Stimulated activated naive CD8-positive, alpha-beta T cell treated with anti-CD3 and anti-CD28 coated beads, Interleukin-15, amount 100 ng/mL, for 72 hours (primary cell): ENCODE data around the gene CLDN18.

Experiments used
- ATAC-seq: fragments of 150-1000 bp; cut with Tn5 transposase; 2 replicates; pipeline ENCODE4 v1.10.0; 2021; ENCODE audit warnings: mild to moderate bottlenecking, moderate library complexity
- DNase-seq, 2 donors: peaks; one replicate each; pipeline ENCODE4 v3.0.0; 2021 to 2022
- H3K27ac Mint-ChIP-seq, 2 donors: one replicate each; pipeline ENCODE4 v1.8.0; 2022; ENCODE audit warnings: mild to moderate bottlenecking in 2 of 2, mixed read lengths in 2 of 2, moderate library complexity in 2 of 2
- H3K27me3 Mint-ChIP-seq: one replicate; pipeline ENCODE4 v1.8.0; 2022; ENCODE audit warnings: mixed read lengths
- H3K4me1 Mint-ChIP-seq: one replicate; pipeline ENCODE4 v1.8.0; 2022; ENCODE audit warnings: mild to moderate bottlenecking, mixed read lengths
- H3K4me3 Mint-ChIP-seq, 2 donors: one replicate each; pipeline ENCODE4 v1.8.0; 2022; ENCODE audit warnings: mild to moderate bottlenecking in 2 of 2, mixed read lengths in 2 of 2, moderate library complexity in 1 of 2
- H3K9me3 Mint-ChIP-seq, 2 donors: one replicate each; pipeline ENCODE4 v1.8.0; 2022; ENCODE audit warnings: mixed read lengths in 2 of 2

Gene CLDN18

DNA sequence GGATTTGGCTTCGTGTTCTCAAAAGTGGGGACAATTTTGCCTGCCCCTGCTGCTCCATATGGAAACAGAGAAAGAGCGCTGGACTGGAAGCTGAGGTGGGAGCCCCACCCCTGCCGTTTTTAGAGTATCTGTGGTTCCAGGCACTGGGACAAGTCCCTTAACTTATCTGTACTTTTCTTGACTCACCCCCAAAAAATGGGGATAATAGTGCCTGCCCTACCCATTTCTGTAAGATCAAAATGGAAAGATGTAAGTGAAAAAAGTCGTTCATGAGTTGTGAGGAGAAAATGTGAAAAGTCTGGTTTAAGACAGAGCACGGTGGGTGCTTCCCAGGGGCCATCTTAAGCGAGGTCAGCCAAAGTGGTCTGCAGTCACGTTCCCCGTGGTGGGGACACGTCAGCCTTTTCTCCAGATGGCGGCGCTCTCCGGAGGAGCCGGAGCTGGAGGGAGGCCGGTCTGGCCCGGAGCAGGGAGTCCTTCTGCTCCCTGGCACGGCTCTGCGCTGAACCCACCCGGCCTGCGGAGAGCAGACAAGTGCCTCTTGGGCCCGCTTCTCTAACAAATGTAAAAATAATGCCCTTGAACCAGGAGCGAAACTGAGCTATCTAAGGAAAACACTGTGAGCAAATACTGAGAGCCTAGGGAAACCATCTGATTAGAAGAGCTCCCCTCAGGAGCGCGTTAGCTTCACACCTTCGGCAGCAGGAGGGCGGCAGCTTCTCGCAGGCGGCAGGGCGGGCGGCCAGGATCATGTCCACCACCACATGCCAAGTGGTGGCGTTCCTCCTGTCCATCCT, at the start of gene CLDN18:
Gene CLDN18, plus strand, starts transcription at position 690 of the 797 bp plus-strand sequence. Its CDS starts 61 bp downstream, at position 751.
- Mint-ChIP-seq H3K27me3 (peaks cover 13% of the 10 kb centered on the region), H3K9me3 (no peaks in the 10 kb centered on the region), H3K4me3 (no peak within 1 kb of the TSS), H3K27ac (no peak within 1 kb of the TSS), H3K4me1 (no peaks in the 10 kb centered on the region)
- DNase-seq (no peak), ATAC-seq (no peak)

DNA sequence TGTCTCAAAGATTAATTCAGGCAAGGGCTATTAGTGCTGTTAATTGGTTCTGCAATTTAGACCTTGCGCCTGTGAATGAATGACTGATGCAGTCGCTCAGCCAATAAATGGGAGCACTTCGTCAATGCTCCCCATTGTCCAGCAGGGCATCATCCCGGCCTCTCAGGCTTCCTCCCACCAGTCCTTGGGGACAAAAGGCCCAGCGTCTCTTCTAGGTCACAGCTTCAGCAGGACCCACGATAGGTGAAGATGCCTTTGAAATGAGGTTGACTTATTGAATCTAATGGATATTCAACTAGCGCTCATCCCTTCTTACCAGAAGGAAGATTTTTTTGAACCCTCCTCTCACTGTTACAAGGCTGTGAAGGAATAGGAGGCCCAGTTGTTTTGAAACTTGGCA, 47.7 kb upstream of the CLDN18 start:
- ATAC-seq (no peak), DNase-seq (no peak)
- no peaks in the 10 kb centered on the region for H3K4me1 Mint-ChIP-seq
- no peak overlapping the region for H3K4me3 Mint-ChIP-seq
- no peaks in the 10 kb centered on the region for H3K9me3 Mint-ChIP-seq
- no peaks in the 10 kb centered on the region for H3K27me3 Mint-ChIP-seq
- H3K27ac Mint-ChIP-seq = no peak overlapping the region

GRCh38 chr3:137963463-137963862, 46.5 kb upstream of the CLDN18 start:
- ATAC-seq (no peak), DNase-seq (no peak)
- H3K4me1 Mint-ChIP-seq = no peaks in the 10 kb centered on the region
- no peaks in the 10 kb centered on the region for H3K27me3 Mint-ChIP-seq
- no peak overlapping the region for H3K4me3 Mint-ChIP-seq
- H3K27ac Mint-ChIP-seq = no peak overlapping the region
- H3K9me3 Mint-ChIP-seq = no peaks in the 10 kb centered on the region

DNA sequence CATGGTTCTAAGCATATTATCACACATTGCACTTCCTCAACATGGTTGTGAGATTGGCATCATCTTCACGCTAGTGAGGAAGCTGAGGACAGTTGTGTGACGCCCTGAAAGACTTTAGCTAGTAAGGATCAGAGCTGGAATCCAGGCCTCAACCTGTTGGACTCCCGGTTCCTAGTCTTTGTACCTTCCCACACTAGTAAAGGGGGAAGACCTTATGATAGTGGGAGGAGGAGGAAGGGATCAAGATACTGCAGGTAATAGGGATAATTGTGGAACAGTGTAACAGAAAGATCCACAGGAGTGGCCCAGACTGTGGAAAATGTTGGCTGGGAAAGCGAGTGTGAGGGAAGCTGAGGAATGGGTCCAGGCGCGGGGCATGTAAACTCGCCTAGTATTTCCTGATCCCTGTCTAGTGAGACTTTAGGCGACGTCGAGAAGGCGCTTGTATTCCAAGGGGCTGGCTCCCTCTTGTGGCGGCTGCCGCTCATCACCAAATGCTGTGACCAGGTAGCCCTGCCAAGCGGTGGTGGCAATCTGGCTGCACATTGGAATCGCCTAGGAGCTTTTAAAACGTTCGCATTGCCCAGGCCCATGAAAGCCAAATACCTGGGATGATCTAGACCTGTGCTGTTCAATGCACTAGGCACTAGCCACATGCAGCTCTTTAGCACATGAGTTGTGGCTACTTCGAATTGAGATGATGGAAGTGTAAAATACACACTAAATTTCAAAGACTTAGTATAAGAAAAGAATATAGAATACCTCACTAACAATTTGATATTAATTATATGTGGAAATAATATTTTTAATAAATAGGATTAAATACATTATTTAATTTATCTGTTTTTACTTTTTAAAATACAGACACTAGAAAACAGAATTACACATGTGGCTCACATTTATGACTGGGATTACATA, 38.8 kb upstream of the CLDN18 start:
- Mint-ChIP-seq H3K9me3 (no peaks in the 10 kb centered on the region), H3K27me3 (peaks cover 18% of the 10 kb centered on the region), H3K27ac (no peak overlapping the region), H3K4me3 (no peak overlapping the region), H3K4me1 (no peaks in the 10 kb centered on the region)
- DNase-seq (peak; percentile 50 to 53), ATAC-seq (peak; percentile 82)

DNA sequence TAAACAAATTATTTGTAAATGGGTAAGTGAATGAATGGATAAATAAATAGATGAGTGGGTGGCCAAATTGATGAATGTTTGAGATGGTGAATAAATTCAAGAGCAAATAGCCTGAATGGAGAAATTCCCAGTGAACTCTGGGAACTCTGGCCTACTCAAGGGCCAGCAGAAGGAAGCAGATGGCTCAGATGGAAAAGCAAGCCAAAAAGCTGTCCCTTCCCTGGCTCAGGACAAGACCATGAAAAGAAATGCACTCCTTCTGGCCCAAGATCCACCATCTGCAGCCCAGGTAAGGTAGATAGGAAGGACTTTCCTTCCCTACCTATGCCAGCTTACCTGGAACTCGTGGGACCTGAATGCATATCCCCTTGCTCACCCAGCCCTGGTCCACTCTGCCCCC, 37.6 kb upstream of the CLDN18 start:
- Mint-ChIP-seq H3K9me3 (no peaks in the 10 kb centered on the region), H3K4me3 (no peak overlapping the region), H3K27ac (no peak overlapping the region), H3K4me1 (no peaks in the 10 kb centered on the region), H3K27me3 (peaks cover 18% of the 10 kb centered on the region)
- ATAC-seq (no peak), DNase-seq (no peak)

GRCh38 chr3:137978328-137978727, 31.6 kb upstream of the CLDN18 start:
- DNase-seq (no peak), ATAC-seq (no peak)
- no peak overlapping the region for H3K27ac Mint-ChIP-seq
- H3K27me3 Mint-ChIP-seq = peaks cover 24% of the 10 kb centered on the region
- no peak overlapping the region for H3K4me3 Mint-ChIP-seq
- H3K4me1 Mint-ChIP-seq = no peaks in the 10 kb centered on the region
- peaks cover 0 to 9% of the 10 kb centered on the region in 2 donors for H3K9me3 Mint-ChIP-seq

- DNase-seq (no peak), ATAC-seq (peak; percentile 57)
- Mint-ChIP-seq H3K4me1 (peaks cover 9% of the 10 kb centered on the region), H3K4me3 (no peak overlapping the region), H3K9me3 (peaks cover 0 to 7% of the 10 kb centered on the region in 2 donors), H3K27me3 (peaks cover 20% of the 10 kb centered on the region), H3K27ac (no peak overlapping the region)
Observed at GRCh38 chr3:137987723-137988122, 22.2 kb upstream of the CLDN18 start.

- peaks cover 16% of the 10 kb centered on the region for H3K27me3 Mint-ChIP-seq
- H3K4me3 Mint-ChIP-seq = no peak overlapping the region
- peak; percentile 87 for ATAC-seq
- peak; percentile 6 to 59 for DNase-seq
- peaks cover 9% of the 10 kb centered on the region for H3K4me1 Mint-ChIP-seq
- H3K9me3 Mint-ChIP-seq = peaks cover 0 to 6% of the 10 kb centered on the region in 2 donors
- H3K27ac Mint-ChIP-seq = no peak overlapping the region
Observed at GRCh38 chr3:137988152-137988551, 21.8 kb upstream of the CLDN18 start.

DNA sequence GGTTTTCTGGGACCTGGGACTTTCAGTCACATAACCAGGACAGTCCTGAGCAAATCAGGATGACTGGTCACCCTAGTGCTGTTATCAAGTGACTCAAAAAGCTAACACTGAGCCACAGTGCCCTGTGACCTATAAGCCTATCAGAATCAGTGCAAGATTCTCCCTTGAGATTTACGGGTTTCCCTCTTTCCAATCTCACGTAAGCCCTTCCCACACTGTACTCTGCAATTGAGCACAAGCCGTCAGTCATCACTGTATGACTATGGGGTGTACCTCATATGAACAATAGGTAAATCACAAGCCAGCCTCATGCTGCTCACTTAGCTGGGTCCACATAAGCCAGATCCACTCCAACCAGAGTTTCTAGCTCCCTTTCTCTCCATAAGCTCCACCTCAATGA, 21.0 kb upstream of the CLDN18 start:
- H3K27ac Mint-ChIP-seq = no peak overlapping the region
- H3K27me3 Mint-ChIP-seq = peaks cover 7% of the 10 kb centered on the region
- H3K4me3 Mint-ChIP-seq = no peak overlapping the region
- H3K4me1 Mint-ChIP-seq = peaks cover 9% of the 10 kb centered on the region
- ATAC-seq (peak; percentile 76), DNase-seq (peak in 1 of 2 donors; percentile 25)
- H3K9me3 Mint-ChIP-seq = peaks cover 1 to 12% of the 10 kb centered on the region in 2 donors

GRCh38 chr3:137990427-137990826, 19.5 kb upstream of the CLDN18 start:
- no peak overlapping the region for H3K27ac Mint-ChIP-seq
- ATAC-seq (no peak), DNase-seq (no peak)
- H3K27me3 Mint-ChIP-seq = peaks cover 6% of the 10 kb centered on the region
- no peak overlapping the region for H3K4me3 Mint-ChIP-seq
- peaks cover 9% of the 10 kb centered on the region for H3K4me1 Mint-ChIP-seq
- H3K9me3 Mint-ChIP-seq = peaks cover 15 to 22% of the 10 kb centered on the region in 2 donors

DNA sequence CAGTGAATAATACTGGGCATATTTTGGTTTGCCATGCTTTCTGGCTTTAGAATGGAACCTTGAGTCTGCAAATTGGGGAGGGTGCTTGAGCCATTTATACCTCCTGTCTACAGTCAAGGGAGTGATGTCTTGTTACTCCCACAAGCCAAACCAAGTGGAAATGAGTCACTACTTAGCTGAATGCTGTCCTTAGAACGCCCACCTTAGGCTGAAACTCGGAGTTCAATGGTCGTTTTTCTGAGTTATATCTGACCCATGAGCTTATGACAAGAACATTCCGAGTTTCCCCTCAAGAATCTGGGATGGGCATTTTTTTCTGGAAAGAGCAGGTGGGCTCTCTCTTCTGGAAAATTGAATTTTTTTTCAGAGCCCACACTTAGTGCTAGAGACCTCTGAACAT, 17.4 kb upstream of the CLDN18 start:
- Mint-ChIP-seq H3K27me3 (no peaks in the 10 kb centered on the region), H3K4me3 (no peak overlapping the region), H3K9me3 (peaks cover 15 to 21% of the 10 kb centered on the region in 2 donors), H3K4me1 (peaks cover 9% of the 10 kb centered on the region), H3K27ac (no peak overlapping the region)
- DNase-seq (no peak), ATAC-seq (no peak)

GRCh38 chr3:137998121-137999042, 11.6 kb upstream of the CLDN18 start:
- no peak overlapping the region for H3K4me3 Mint-ChIP-seq

DNA sequence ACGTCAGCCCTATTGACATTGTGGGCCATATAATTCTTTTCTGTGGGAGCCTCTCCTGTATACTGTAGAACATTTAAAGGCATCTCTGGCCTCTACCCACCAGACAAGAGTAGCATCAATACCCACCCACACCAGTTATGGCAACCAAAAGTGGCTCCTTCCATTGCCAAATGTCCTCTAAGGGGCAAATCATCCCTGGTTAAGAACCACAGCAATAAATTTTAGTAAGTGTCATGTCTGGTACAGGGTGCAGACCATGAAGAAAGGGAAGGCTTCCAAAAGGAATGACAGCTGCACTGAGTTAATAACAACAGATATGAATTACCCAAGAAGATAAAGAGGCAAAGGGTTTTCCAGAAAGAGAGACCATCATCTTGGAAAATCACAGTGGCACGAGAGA, 6.9 kb upstream of the CLDN18 start:
- no peak overlapping the region for H3K27ac Mint-ChIP-seq
- ATAC-seq (no peak), DNase-seq (no peak)
- H3K4me3 Mint-ChIP-seq = no peak overlapping the region
- H3K4me1 Mint-ChIP-seq = no peaks in the 10 kb centered on the region
- no peaks in the 10 kb centered on the region for H3K9me3 Mint-ChIP-seq
- H3K27me3 Mint-ChIP-seq = peaks cover 20% of the 10 kb centered on the region

More at GRCh38 chr3:137998121-137999042, 11.6 kb upstream of the CLDN18 start:
- no peaks in the 10 kb centered on the region for H3K4me1 Mint-ChIP-seq
- DNase-seq (no peak), ATAC-seq (no peak)
- H3K27me3 Mint-ChIP-seq = peaks cover 20% of the 10 kb centered on the region
- peaks cover 15 to 21% of the 10 kb centered on the region in 2 donors for H3K9me3 Mint-ChIP-seq
- H3K27ac Mint-ChIP-seq = no peak overlapping the region

GRCh38 chr3:138005627-138006026, 4.3 kb upstream of the CLDN18 start:
- Mint-ChIP-seq H3K4me3 (no peak overlapping the region), H3K4me1 (no peaks in the 10 kb centered on the region), H3K27me3 (no peaks in the 10 kb centered on the region), H3K27ac (no peak overlapping the region), H3K9me3 (no peaks in the 10 kb centered on the region)
- ATAC-seq (no peak), DNase-seq (no peak)

DNA sequence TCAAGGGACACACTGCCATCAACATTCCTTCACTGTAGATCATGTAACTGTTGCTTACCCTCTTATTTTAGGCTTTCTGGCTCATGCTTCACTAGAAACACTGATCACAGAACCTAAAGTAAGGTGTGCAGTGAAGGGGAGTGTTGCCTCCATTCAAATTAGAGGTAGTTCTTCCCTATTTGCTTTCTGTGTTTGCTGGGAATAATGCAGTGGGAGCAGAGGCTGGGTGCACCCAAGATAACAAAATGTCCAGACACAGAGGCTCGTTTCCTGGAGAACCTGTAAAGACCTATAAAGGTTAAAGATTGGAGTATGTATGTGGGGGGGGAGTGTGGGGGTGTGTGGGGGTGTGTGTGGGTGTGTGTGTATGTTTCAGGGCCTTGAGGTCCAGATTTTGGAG, 2.1 kb upstream of the CLDN18 start:
- Mint-ChIP-seq H3K27me3 (peaks cover 13% of the 10 kb centered on the region), H3K4me3 (no peak overlapping the region), H3K27ac (no peak overlapping the region), H3K4me1 (no peaks in the 10 kb centered on the region), H3K9me3 (no peaks in the 10 kb centered on the region)
- ATAC-seq (no peak), DNase-seq (no peak)
